Tibial nerve (tissue), 4 donors: ENCODE data around the gene ATP8A2. TPM values are rescaled to one million over a fixed set of nuclear protein-coding genes. Genes with fewer than 3 reads are reported as not detected.
"Not testable (repeated sequence)": the region's sequence is repeated elsewhere in the genome, so short reads cannot be mapped to it uniquely, and the experiment has no call there.

Source experiments
- DNase-seq, 2 donors: peaks; one replicate each; pipeline ENCODE4 v3.0.0-alpha.2; 2019; ENCODE audit warnings: low spot score in 2 of 2
- H3K27ac ChIP-seq, 4 donors: fragments of 200-600 bp; sonication (generic) in 3 of 4; one replicate each; pipeline ENCODE4 v1.5.1; 2017 to 2019; ENCODE audit warnings: mild to moderate bottlenecking in 1 of 4
- H3K27me3 ChIP-seq, 2 donors: fragments of 200-600 bp; sonication (generic) in 1 of 2; one replicate each; pipeline versions ENCODE4 v1.5.1 to v1.6.0; 2017 to 2019
- H3K36me3 ChIP-seq, 3 donors: fragments of 200-600 bp; sonication (generic); one replicate each; pipeline ENCODE4 v1.5.1; 2018 to 2019
- H3K4me1 ChIP-seq, 4 donors: fragments of 200-600 bp; sonication (generic) in 3 of 4; one replicate each; pipeline ENCODE4 v1.5.1; 2017 to 2019
- H3K4me3 ChIP-seq, 4 donors: fragments of 200-600 bp; sonication (generic) in 3 of 4; one replicate each; pipeline ENCODE4 v1.5.1; 2017 to 2019; ENCODE audit warnings: mild to moderate bottlenecking in 1 of 4, moderate library complexity in 1 of 4
- H3K9me3 ChIP-seq, 4 donors: fragments of 200-600 bp; sonication (generic) in 3 of 4; one replicate each; pipeline ENCODE4 v1.5.1; 2017 to 2019
- CTCF ChIP-seq, 5 experiments: fragments of 200-600 bp in 3 of 5; fragments of 450-650 bp in 2 of 5; sonication (generic) in 3 of 5; IDR thresholded peaks; one replicate each; pipeline ENCODE4 v1.5.1; 2016 to 2019; ENCODE audit warnings: antibody characterized with exemption in 5 of 5, mild to moderate bottlenecking in 3 of 5, moderate library complexity in 2 of 5
- EP300 ChIP-seq, 2 donors: sonication (generic); formaldehyde crosslinking; IDR thresholded peaks; one replicate each; pipeline ENCODE4 v1.6.1; 2017; ENCODE audit warnings: antibody characterized with exemption in 2 of 2, mild to moderate bottlenecking in 1 of 2
- POLR2A ChIP-seq, 2 donors: fragments of 450-650 bp; IDR thresholded peaks; one replicate each; pipeline ENCODE4 v1.6.1; 2017; ENCODE audit warnings: antibody characterized with exemption in 2 of 2, mild to moderate bottlenecking in 2 of 2, moderate library complexity in 2 of 2
- WGBS, 2 donors: methylation state at CpG; one replicate each; pipeline ENCODE4 v1.1.5; 2018; 5-methylcytosine and 5-hydroxymethylcytosine counted together
- total RNA-seq, 4 donors: library from RNA; depleted of rRNA; stranded (reverse); fragments of >200 nt; gene quantifications; one replicate each; pipeline ENCODE4 v1.1.0, GENCODE V29; 2016

Gene ATP8A2
- total RNA-seq, 4 donors from 2014 or later, result 0.30 to 1.7 (median 0.61) TPM

GRCh38 chr13:25507841-25508240 lies 136.1 kb downstream of the ATP8A2 start:
- WGBS, 2 donors, result 72 to 73% methylated on average over 1 of the region's 1 CpG
- H3K4me3 ChIP-seq, result no peak overlapping the region
- H3K27me3 ChIP-seq, result no peaks in the 10 kb centered on the region
- peaks cover 0 to 6% (median 0%) of the 10 kb centered on the region in 4 donors for H3K9me3 ChIP-seq
- no peaks in the 10 kb centered on the region for H3K36me3 ChIP-seq
- H3K4me1 ChIP-seq, result no peaks in the 10 kb centered on the region
- H3K27ac ChIP-seq, result no peak overlapping the region
- DNase-seq, result no peak
- TF ChIP-seq CTCF (IDR thresholded peaks at IDR 0.05) (no peak), POLR2A (IDR thresholded peaks at IDR 0.05) (no peak), EP300 (IDR thresholded peaks at IDR 0.05) (no peak)

- H3K36me3 ChIP-seq, H3K4me1 ChIP-seq, DNase-seq, H3K27me3 ChIP-seq, H3K9me3 ChIP-seq, H3K4me3 ChIP-seq, H3K27ac ChIP-seq: not testable (repeated sequence)
- 96 to 100% methylated on average over 7 to 22 of the region's 32 CpGs for WGBS, 2 donors
Observed at GRCh38 chr13:25513060-25513459, 141.3 kb downstream of the ATP8A2 start.

- Histone ChIP-seq H3K4me1 (no peaks in the 10 kb centered on the region), H3K27ac (no peak overlapping the region), H3K27me3 (no peaks in the 10 kb centered on the region), H3K36me3 (no peaks in the 10 kb centered on the region), H3K4me3 (no peak overlapping the region), H3K9me3 (peaks cover 0 to 3% (median 0%) of the 10 kb centered on the region in 4 donors)
- DNase-seq, result no peak
- TF ChIP-seq CTCF (IDR thresholded peaks at IDR 0.05), result no peak
- TF ChIP-seq POLR2A (IDR thresholded peaks at IDR 0.05), result no peak
- TF ChIP-seq EP300 (IDR thresholded peaks at IDR 0.05), result no peak
- WGBS, 2 donors, result 77 to 80% methylated on average over 5 of the region's 5 CpGs
Observed at GRCh38 chr13:25518441-25518840, 146.7 kb downstream of the ATP8A2 start.

- no peaks in the 10 kb centered on the region for H3K4me1 ChIP-seq
- H3K9me3 ChIP-seq, result peaks cover 0 to 22% (median 0%) of the 10 kb centered on the region in 4 donors
- no peak for DNase-seq
- H3K27ac ChIP-seq, result no peak overlapping the region
- TF ChIP-seq CTCF (IDR thresholded peaks at IDR 0.05), result no peak
- no peak for TF ChIP-seq POLR2A (IDR thresholded peaks at IDR 0.05)
- no peaks in the 10 kb centered on the region for H3K36me3 ChIP-seq
- no peaks in the 10 kb centered on the region for H3K27me3 ChIP-seq
- no peak overlapping the region for H3K4me3 ChIP-seq
Observed at GRCh38 chr13:25525884-25526283, 154.1 kb downstream of the ATP8A2 start.

GRCh38 chr13:25528266-25528665 lies 156.5 kb downstream of the ATP8A2 start:
- 91 to 95% methylated on average over 2 of the region's 2 CpGs for WGBS, 2 donors
- H3K36me3 ChIP-seq, result no peaks in the 10 kb centered on the region
- no peak overlapping the region for H3K4me3 ChIP-seq
- no peak overlapping the region for H3K27ac ChIP-seq
- peaks cover 0 to 19% (median 0%) of the 10 kb centered on the region in 4 donors for H3K9me3 ChIP-seq
- H3K4me1 ChIP-seq, result no peaks in the 10 kb centered on the region
- H3K27me3 ChIP-seq, result no peaks in the 10 kb centered on the region
- DNase-seq, result no peak
- no peak for TF ChIP-seq CTCF (IDR thresholded peaks at IDR 0.05)
- no peak for TF ChIP-seq EP300 (IDR thresholded peaks at IDR 0.05)
- no peak for TF ChIP-seq POLR2A (IDR thresholded peaks at IDR 0.05)

GRCh38 chr13:25529425-25529824 lies 157.7 kb downstream of the ATP8A2 start:
- no peaks in the 10 kb centered on the region for H3K36me3 ChIP-seq
- no peaks in the 10 kb centered on the region for H3K27me3 ChIP-seq
- H3K9me3 ChIP-seq, result peaks cover 0 to 19% (median 0%) of the 10 kb centered on the region in 4 donors
- 77 to 84% methylated on average over 3 of the region's 3 CpGs for WGBS, 2 donors
- H3K4me3 ChIP-seq, result no peak overlapping the region
- TF ChIP-seq POLR2A (IDR thresholded peaks at IDR 0.05) (no peak), EP300 (IDR thresholded peaks at IDR 0.05) (no peak), CTCF (IDR thresholded peaks at IDR 0.05) (no peak)
- DNase-seq, result no peak
- H3K4me1 ChIP-seq, result no peaks in the 10 kb centered on the region
- H3K27ac ChIP-seq, result no peak overlapping the region
